RPMI8226 (cell line): Measurements from ENCODE around the gene MMP21.

Source experiments
- DNase-seq: peaks from one replicate; pipeline ENCODE4 v3.0.0-alpha.2; 2015

Gene MMP21, protein sequence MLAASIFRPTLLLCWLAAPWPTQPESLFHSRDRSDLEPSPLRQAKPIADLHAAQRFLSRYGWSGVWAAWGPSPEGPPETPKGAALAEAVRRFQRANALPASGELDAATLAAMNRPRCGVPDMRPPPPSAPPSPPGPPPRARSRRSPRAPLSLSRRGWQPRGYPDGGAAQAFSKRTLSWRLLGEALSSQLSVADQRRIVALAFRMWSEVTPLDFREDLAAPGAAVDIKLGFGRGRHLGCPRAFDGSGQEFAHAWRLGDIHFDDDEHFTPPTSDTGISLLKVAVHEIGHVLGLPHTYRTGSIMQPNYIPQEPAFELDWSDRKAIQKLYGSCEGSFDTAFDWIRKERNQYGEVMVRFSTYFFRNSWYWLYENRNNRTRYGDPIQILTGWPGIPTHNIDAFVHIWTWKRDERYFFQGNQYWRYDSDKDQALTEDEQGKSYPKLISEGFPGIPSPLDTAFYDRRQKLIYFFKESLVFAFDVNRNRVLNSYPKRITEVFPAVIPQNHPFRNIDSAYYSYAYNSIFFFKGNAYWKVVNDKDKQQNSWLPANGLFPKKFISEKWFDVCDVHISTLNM

DNA sequence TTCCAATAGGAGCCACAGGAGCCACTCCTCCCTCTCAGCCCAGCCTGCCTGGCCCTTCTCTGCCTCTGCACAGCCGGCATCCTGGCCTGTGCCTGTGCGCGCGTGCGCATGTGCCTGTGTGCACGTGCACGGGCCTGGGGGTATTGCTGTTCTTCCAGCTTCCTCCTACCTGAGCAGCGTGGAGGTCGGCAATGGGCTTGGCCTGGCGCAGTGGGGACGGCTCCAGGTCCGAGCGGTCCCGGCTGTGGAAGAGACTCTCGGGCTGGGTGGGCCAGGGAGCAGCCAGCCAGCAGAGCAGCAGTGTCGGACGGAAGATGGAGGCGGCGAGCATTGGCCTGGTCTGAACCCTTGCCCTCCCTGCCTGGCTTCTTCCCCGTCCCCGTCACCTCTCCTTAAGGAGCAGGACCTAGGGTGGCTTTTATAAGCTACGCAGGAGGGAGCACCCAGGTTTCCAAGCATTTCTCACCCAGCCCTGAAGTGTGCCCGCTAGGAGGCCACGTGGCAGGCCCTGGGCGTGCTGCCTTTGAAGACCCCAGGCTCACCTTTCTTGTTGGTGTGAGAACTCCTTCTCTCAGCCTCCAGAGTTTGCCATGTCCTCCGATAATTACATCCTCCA is at the start of gene MMP21:
Gene MMP21, minus strand, starts transcription at position 331 of the 616 bp plus-strand sequence. Its CDS starts 0 bp downstream, at position 331.
- DNase-seq: no peak

DNA sequence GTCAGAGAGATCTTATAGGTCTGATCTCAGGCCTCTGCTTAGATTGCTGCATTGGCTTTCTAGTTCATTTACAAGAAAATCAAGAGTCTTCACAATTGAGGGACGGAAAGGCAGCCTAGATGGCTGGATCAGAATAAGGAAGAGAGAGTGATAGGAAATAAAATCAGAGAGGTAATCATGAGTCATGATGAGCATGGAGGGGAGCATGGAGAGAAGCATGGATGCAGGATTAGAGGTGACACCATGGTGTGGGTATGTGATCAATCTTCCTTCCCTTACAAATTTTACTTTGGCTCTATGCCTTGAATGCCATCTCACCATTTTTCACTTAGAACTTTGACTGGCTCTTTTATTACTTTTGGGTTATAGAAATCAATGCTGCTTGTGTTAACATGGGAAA is 49.1 kb upstream of the MMP21 start:
- no peak for DNase-seq

DNA sequence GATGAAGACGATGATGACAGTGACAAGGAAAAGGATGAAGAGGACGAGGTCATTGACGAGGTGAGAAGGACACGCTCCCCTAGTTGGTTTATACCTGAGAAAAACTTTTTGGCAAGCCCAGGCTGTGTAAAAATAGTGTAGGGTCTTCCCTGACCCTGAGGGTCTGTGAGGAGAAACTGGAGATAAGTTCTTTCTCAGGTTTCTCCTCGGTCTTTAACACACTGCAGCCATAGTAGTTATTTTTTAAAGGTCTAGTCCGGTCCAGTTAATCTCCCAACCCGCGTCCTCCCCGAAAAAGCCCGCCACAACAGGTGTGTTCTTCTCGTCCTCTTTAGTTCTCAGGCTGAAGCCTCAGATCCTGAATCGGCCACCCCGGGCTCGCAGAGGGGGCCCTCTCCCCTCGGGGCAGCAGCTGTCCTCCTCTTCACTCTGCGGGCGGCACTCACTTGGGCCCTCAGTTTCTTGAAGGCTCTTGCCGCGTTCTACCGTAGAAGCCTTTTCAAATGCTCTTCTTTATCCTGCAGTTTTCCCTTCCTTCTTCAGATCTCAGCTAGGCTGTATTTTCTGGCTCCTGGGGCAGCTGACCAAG is 48.1 kb upstream of the MMP21 start:
- peak; percentile 7 for DNase-seq

DNA sequence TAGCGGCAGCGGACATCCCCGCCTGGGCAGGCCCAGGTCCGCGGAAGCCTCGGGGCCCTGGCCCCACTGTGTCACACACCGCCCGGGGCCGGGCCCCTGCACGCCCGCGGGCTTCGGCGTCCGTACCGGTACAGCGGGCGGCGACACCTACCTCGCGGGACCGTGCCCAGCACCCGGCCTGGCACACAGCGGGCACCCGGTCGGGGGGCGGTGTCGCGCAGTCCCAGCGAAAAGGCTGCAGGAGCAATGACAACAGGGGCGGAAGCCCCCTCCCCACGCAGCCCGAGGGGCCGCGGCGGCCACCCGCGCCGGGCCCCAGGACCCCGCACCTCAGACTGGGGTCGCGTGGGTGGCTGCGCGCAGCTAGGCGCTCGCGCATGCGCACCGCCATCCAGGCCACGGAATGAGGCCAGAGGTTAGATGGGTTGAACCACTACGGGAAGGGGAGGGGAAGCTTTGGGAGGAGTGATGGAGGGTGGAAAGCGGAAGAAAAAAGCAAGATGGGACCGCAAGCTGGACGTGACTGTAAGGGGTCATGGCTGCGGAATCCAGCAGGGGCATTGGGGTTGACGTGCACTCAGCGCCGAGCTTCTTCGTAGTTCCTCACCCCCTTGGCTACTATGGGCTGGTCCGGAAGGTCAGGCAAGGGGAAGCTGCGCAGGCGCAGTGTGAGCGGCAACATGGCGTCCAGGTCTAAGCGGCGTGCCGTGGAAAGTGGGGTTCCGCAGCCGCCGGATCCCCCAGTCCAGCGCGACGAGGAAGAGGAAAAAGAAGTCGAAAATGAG is 47.4 kb upstream of the MMP21 start, which contains the start of the genes BCCIP and UROS:
Gene BCCIP, plus strand, starts transcription at position 669 of the 785 bp plus-strand sequence. Its CDS starts 12 bp downstream, at position 681.
Gene UROS, minus strand, starts transcription at position 381 of the 785 bp plus-strand sequence. CDS start 6,759 bp downstream, outside the sequence.
- DNase-seq: peak; percentile 90

DNA sequence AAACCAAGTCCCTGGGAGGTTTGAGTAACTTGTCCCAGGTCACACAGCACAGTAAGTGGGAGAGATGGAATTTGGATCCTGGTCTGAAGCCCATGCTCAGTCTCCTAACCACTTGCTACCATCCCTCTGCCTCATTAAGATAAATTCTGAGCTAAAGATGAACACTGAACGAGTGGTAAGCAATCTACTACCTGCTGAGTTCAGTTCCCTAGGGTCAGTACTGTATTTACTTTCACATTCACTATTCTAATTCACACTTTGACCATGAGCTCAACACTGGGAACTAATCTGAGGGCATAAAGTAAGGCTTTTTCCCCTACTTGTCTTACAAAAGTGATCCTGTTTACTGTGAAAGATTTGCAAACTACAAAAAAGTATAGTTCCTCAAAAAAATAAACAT is 45.1 kb upstream of the MMP21 start:
- DNase-seq: no peak

DNA sequence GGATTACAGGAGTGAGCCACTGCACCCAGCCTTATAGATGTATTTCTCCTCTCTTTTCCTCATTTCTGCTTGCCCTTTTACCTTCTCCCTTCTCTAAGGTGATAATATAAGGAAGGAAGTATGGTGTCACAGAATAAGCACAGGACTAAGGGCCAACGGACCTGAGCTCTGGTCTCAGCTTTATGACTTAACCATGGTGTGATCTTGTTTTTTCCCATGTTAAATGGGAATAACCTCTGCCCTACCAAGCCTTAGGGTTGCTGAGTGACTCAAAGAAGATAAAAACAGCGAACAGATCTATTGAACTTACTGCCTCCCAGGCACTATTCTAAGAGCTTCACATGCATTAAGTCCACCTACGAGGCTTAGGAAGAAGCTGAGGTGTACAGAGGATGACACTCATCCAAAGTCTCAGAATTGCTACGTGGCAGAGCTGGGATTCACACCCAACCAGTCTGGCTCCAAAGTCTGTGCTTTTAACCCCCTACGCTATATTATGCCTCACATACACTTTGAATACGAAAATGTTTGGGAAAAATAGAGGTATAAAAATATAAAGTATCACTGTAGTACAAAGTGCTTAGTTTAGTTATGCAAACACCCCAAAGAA is 41.8 kb upstream of the MMP21 start:
- no peak for DNase-seq

DNA sequence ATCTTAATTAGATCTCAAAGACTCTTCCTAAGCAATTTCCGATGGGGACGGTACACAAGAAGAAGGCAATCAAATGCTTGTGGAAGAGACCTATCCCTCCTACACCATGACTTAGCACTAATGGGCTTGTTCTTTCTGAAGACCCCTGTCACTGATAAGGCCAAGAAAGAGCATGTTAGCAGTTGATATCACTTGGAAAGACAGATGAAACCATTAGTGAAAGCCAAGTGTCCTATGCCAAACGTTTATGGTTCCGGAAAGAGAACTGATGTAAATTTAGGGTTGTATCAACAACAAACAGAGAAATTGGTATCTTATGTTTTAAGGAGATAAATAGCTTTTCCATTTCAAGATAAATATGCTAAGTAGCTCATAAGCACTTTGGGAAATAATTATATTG is 40.9 kb upstream of the MMP21 start:
- DNase-seq: no peak

DNA sequence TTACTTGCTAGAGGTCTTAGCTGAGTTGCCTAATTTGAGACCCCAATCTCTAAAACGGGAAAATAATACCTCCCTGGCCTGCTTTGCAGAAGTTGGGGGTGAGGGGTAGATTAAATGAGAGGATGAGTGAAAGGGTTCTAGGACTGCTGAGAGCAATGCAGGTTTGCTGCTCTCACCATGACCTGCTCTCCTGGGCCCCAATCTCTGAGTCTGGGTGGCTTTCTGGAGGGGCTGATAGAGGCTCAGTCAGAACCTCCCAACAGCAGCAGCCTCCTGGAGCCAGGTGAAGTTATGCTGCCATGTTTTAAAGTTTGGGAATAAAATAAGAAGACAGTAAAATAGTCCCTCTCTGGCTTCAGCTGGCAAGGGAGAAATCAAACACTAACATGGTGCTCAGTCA is 40.1 kb upstream of the MMP21 start:
- DNase-seq: no peak

DNA sequence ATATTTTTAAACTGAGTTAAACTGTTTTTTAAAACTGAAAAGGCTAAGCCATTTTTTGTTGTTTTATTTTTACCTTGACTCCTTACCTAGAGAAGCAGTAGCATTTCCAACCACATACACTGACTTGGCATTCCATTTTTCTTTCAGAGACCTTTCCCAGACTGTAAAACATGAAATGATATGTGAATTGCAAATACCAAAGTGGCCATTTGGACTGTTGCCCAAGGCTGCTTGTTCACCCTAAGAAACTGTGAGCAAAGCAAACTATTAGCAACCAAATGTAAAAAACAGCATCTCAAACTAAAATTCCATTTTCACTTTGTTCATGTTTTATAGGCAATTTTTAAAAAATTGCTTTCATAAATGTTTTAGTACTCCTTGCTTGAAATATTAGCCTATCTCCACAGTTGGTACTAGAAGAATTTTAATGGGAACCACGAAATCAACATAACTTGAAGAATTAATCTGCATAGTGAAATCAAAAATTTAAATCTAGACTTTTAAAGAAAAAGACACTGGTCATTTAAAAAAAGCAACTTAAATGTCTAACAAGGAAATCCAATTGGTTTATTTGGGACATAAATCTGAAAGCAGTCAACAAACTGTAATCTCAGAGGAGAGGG is 36.6 kb upstream of the MMP21 start:
- no peak for DNase-seq

DNA sequence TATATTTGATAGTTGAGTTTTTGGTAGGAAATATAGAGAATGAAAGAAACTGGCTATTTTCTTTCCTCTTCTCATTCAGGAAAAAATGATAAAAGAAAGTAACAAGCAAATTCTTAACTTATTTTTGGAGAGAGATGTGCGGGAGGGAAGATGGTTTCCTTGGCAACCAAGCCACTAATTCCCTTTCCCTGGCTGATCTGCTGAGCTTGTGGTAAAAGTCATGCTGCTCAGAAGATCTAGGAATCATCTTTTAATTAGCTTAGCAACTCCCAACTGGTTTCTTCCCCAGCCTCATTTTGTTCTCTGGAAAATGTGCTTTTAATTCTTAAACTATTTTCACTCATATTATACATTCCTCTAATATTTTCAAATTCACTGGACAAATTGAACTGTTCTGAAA is 35.6 kb upstream of the MMP21 start:
- DNase-seq: no peak

DNA sequence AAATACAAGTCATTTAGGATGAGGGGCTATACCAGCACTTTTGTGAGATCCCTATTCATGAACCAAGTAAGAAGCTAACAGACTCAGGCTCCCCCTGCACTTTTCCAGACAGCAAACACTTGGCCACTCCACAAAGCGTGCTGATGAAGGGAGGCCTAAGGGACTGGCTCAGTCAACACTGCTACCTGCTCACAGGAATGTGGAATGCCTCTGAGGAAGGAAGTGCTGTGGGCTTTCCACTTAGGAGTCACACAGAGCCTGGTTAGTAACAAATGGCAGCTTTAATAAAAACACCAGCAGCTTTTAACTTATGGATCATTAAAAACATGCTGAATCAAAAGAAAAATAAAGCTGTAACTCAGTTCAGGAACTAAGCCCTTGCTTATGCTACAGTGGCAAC is 32.4 kb upstream of the MMP21 start:
- no peak for DNase-seq

DNA sequence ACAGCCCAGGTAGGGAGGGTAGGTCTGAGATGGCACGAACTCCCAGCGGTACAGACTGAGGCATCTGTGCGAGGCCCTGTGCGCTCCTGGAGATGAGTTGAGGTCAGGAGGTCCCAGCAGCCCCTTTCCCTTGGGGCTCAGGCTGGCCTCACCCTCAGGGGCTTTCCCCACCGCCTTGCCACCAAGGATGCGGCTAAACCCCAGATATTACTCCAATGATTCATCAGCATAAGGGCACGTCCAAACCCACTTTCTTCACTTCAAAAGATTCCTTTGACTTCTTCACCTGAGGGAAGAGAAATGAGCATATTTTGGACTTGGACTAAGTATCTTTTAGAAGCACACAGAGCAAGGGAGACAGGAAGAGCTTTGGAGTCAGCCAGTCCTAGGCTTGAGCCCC is 27.1 kb upstream of the MMP21 start:
- no peak for DNase-seq

DNA sequence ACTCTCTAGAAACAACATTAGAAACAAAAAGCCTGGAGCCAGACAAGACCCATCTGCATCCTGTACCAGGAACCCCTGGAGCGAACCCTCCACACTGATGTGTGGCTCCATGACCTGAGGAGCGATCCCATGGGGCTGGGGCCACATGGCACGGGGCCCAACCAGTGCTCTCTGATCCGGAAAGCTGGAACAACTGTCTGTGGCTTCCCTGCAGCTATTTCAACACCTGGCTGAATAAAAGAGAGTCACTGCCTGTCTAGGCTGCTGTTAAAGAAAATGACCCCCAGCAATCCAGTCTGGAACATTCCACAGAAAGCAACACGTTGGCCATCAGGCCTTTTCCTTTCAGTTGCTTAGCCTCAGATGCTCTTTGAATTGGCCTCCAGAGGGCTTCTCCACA is 26.5 kb upstream of the MMP21 start:
- no peak for DNase-seq

DNA sequence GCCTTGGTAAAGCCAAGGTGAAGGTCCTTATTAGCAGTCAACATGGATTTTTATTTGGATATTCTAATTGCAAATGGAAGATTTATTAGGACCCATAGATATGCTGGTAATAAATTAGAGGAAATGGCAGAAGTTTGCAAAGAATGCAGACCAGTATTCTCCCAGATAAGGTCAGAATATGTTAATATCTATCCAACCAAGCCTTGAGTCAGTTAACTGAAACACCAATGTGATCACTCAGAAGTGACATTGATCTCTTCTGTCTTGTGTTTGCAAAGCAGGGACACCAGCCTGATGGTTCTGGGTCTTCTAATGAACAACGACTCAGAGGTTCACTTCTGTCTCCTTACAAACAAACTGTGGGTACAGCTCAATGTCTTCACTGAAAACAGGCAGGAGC is 26.0 kb upstream of the MMP21 start:
- DNase-seq: no peak

DNA sequence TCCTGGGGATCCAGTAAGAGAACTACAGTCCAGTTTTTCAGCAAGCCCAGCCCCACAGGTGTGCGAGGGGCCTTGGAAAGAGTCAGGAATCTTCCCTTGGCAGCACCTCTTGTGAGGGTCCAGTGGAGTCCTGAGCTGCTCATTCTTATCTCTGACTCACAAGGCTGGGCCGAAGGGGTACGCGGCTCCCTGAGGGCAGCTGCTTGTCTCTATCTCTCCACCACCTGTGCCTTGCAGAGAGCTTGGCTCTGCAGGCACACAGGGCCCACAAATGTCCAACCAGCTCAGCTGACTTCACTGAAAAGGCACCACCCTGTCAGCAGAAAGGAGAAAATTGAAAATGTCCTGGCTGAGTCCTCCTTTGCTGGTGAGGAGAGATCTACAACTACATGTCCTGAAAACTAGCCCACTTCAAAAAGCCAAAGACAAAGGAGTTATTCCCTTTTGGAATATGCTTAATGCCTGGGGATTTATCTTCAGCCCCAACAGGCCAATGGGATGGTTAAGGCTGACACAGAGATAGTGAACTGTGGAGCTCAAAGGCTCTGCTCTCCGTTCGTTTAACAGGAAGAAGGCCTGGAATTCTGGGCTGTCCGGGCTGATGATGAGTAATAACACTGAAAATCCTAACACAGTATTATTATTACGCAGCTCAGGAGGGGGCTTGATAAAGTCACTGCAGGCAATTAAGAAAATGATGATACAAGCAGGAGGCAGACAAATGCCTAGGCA is 24.0 kb upstream of the MMP21 start:
- no peak for DNase-seq

DNA sequence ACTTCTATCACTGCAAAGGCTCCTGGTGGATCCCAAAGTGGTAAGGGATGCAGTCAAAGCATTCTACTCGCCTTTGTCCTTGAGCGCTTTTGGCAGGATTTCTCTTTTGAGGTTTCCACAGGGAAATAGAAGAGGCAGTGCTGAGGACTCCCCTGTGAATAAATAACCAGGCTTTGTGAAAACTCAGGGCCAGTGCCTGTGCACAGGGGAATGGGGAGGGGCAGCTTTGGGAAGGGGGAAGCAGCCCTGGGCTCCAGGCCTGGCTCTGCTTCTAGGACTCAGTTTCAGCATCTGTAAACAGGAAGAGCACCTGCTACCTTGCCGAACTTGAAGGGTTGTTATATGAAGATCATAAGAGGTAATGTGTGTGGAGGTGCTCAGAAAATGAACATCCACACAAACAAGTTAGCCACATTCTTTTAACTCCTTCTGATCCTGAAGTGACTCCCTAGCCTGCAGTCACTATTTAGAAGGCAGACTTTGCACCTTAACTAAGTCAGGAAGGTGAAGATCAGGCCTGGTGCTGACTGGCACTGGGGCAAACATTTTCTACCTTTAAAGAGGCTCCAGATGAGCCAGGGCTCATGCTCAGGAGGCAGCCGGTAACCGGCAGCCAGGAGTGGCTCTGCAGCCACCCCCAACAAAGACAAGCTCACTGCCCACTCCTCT is 22.5 kb upstream of the MMP21 start:
- no peak for DNase-seq

DNA sequence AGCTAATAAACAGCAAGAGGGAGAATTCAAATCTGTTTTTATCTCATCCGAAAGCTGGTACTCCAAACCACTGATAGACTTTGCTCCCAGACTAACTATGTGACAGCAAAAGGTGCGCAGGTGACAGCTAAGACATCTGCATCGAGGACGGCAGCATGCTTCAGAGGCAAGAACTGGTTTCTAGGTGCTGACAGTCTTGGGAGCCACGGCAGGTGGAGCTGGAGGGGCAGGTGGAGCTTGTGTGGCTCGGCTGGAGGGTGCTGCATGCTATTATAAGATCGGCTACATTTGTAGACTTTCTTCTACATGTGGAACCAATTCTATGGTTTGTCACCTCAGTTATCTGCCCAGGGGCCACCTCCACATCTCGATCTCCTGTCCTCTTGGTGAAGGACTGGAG is 21.8 kb upstream of the MMP21 start:
- no peak for DNase-seq

DNA sequence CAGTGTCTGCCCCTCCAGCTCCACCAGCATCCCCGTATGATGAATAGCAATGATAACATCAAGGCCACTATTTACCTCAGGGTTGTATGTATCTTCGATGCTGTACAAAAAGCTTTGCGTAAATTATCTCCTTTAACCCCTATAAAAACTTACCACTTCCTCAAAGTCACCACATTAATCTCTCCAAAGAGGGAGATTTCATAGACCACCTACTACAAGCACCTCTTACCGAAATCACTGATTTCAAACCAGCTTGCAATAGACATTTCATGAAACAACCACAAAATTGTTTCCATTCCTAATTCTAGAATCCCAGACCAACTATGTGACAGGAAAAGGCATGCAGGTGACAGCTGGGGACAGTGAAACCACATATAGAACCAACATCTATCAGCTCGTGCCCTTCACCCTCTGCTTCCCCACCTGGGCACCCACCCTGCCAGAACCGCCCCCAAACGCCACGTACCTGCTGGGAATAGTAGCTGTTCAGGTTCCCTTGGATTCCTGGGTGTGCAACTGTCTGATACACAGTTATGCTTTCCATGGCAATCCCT is 20.1 kb upstream of the MMP21 start:
- DNase-seq: no peak

DNA sequence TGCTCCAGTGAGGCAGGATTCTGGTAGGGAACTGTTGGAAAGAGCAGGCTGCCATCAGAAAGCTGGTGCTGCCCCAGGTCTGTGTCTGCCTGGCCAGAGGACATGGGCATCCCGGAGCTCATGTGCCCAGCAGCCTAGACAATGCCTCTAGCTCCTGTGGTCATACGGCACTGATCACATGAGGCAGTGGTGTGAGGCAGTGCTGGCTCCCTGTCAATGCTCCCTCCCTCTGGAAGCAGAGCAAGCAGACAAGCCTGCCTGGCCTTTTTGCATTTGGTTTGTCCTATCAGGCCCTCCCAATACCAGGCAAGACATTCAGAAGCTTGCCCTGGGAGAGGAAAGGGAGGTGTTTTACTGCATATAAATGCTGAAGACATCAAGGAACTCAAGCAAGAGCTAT is 19.5 kb upstream of the MMP21 start:
- no peak for DNase-seq
